ENCODE measurements around the gene ID4. TPM values are rescaled to one million over a fixed set of nuclear protein-coding genes. Genes with fewer than 3 reads are reported as not detected.
"Not testable (repeated sequence)": the region's sequence is repeated elsewhere in the genome, so short reads cannot be mapped to it uniquely, and the experiment has no call there.

ID4 gene
- total RNA-seq, 2 donors from 2014 or later, result 9.0 to 44.0 TPM

- no peak for ATAC-seq
- intact Hi-C loops (cut with DNase I), result loop anchor here in 1 of 2 donors (5.0 to 10.0 kb wide), 2 partner anchors 837 to 1105 kb away; no protein-coding TSS in a partner anchor
- no peak for DNase-seq
These were observed 14.9 kb downstream of the ID4 start for GRCh38 chr6:19852090-19852457.

GRCh38 chr6:19852927-19853326, 15.8 kb downstream of the ID4 start:
- DNase-seq, result no peak
- intact Hi-C loops (cut with DNase I), result loop anchor here in 1 of 2 donors (5.0 to 10.0 kb wide), 2 partner anchors 838 to 1106 kb away; no protein-coding TSS in a partner anchor
- ATAC-seq, result no peak

GRCh38 chr6:19854421-19855015, 17.3 kb downstream of the ID4 start:
- not testable (repeated sequence) for ATAC-seq, DNase-seq
- intact Hi-C loops (cut with DNase I), result loop anchor here in 1 of 2 donors (5.0 to 10.0 kb wide), 2 partner anchors 840 to 1107 kb away; no protein-coding TSS in a partner anchor

- intact Hi-C loops (cut with DNase I), result loop anchor here in 1 of 2 donors (10.0 kb wide), 1 partner anchor 841 kb away; no protein-coding TSS in a partner anchor
- no peak for DNase-seq
- no peak for ATAC-seq
These were observed 18.4 kb downstream of the ID4 start for GRCh38 chr6:19855536-19855935.

GRCh38 chr6:19857139-19857538, 20.0 kb downstream of the ID4 start:
- ATAC-seq (no peak), DNase-seq (no peak)
- intact Hi-C loops (cut with DNase I), result loop anchor here in 1 of 2 donors (10.0 kb wide), 1 partner anchor 842 kb away; no protein-coding TSS in a partner anchor

GRCh38 chr6:19857703-19858102, 20.5 kb downstream of the ID4 start:
- no peak for DNase-seq
- intact Hi-C loops (cut with DNase I), result loop anchor here in 1 of 2 donors (10.0 kb wide), 1 partner anchor 843 kb away; no protein-coding TSS in a partner anchor

GRCh38 chr6:19860235-19860877, 23.2 kb downstream of the ID4 start:
- DNase-seq (no peak), ATAC-seq (no peak)
- intact Hi-C loops (cut with DNase I), result no loop called here

More at GRCh38 chr6:19857703-19858102, 20.5 kb downstream of the ID4 start:
- ATAC-seq, result no peak

GRCh38 chr6:19864285-19864684, 27.1 kb downstream of the ID4 start:
- intact Hi-C loops (cut with DNase I), result no loop called here
- DNase-seq, result no peak
- no peak for ATAC-seq

- no peak for DNase-seq
- no peak for ATAC-seq
- intact Hi-C loops (cut with DNase I), result no loop called here
These were observed 28.0 kb downstream of the ID4 start for GRCh38 chr6:19865178-19865577.

- intact Hi-C loops (cut with DNase I), result no loop called here
- no peak for ATAC-seq
- no peak for DNase-seq
These were observed 29.2 kb downstream of the ID4 start for GRCh38 chr6:19866173-19866984.

GRCh38 chr6:19866985-19867627, 29.9 kb downstream of the ID4 start:
- DNase-seq (no peak), ATAC-seq (no peak)
- intact Hi-C loops (cut with DNase I), result no loop called here

- no peak for ATAC-seq
These were observed 32.3 kb downstream of the ID4 start for GRCh38 chr6:19869464-19869863.

GRCh38 chr6:19870322-19870721, 33.2 kb downstream of the ID4 start:
- no peak for DNase-seq
- no peak for ATAC-seq
- intact Hi-C loops (cut with DNase I), result no loop called here

More at GRCh38 chr6:19869464-19869863, 32.3 kb downstream of the ID4 start:
- intact Hi-C loops (cut with DNase I), result no loop called here
- no peak for DNase-seq

GRCh38 chr6:19873031-19873430, 35.9 kb downstream of the ID4 start:
- DNase-seq, result no peak
- intact Hi-C loops (cut with DNase I), result no loop called here
- ATAC-seq, result no peak

- no peak for ATAC-seq
- DNase-seq, result no peak
- intact Hi-C loops (cut with DNase I), result no loop called here
These were observed 39.5 kb downstream of the ID4 start for GRCh38 chr6:19876672-19877071.

- DNase-seq (no peak), ATAC-seq (no peak)
- intact Hi-C loops (cut with DNase I), result no loop called here
These were observed 42.5 kb downstream of the ID4 start for GRCh38 chr6:19879663-19880062.

GRCh38 chr6:19880066-19880465, 42.9 kb downstream of the ID4 start:
- intact Hi-C loops (cut with DNase I), result no loop called here
- no peak for ATAC-seq
- DNase-seq, result no peak

GRCh38 chr6:19891451-19891850, 54.3 kb downstream of the ID4 start:
- intact Hi-C loops (cut with DNase I), result no loop called here
- no peak for ATAC-seq
- no peak for DNase-seq
